Left renal pelvis (tissue), 4 donors: ENCODE results near the gene SLC16A10. TPM values are rescaled to one million over a fixed set of nuclear protein-coding genes. Genes with fewer than 3 reads are reported as not detected.
A peak's percentile ranks its signal among the peaks of the same experiment; 100 is the strongest.
"Not testable (repeated sequence)": the region's sequence is repeated elsewhere in the genome, so short reads cannot be mapped to it uniquely, and the experiment has no call there.

Source experiments
- DNase-seq, 4 donors: peaks; one replicate each; pipeline ENCODE4 v3.0.0-alpha.2; 2013; ENCODE audit warnings: low read depth in 4 of 4, low spot score in 3 of 4
- polyA plus RNA-seq, 4 donors: library from polyadenylated mRNA; unstranded; fragments of 120-200 nt; gene quantifications; one replicate each; pipeline ENCODE4 v1.2.1, GENCODE V29; 2013; ENCODE audit not compliant: insufficient read length in 4 of 4

The SLC16A10 gene
- polyA plus RNA-seq, 4 donors: 1.1 to 29.2 (median 24.5) TPM

DNA sequence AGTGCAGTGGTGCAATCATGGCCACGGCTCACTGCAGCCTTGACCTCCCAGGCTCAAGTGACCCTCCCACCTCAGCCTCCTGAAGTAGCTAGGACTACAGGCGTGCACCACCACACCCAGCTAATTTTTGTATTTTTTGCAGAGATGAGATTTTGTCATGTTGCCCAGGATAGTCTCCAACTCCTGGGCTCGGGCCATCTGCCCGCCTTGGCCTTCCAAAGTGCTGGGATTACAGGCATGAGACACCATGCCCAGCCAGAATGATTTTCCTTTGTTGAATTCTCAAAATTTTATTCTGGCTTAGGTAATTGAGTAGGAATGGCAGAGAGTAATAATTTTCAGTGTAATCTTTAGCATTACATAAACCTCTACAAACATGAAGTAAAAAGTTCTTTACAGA lies 37.1 kb downstream of the SLC16A10 start:
- no peak for DNase-seq

DNA sequence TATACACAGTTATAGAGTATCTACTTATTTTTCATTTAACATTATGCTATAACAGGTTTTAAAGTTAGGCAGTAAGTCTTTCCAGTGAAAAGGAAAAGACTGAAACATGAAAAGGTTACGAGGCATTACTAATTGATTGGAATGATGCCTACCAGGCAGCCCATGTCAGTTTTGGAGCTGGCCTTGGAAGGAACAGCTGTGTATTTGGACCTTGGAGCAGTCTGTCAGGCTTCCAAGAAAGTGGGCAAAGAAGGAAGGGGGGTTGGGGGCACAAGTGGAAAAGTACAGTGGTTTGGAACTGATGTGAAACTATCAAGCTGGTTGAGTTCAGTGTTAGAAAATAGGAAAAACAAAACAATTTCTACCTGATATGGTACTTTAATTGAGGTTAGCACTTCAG lies 41.7 kb downstream of the SLC16A10 start:
- DNase-seq: peak in 3 of 4 donors; percentile 11 to 29 (median 16)

DNA sequence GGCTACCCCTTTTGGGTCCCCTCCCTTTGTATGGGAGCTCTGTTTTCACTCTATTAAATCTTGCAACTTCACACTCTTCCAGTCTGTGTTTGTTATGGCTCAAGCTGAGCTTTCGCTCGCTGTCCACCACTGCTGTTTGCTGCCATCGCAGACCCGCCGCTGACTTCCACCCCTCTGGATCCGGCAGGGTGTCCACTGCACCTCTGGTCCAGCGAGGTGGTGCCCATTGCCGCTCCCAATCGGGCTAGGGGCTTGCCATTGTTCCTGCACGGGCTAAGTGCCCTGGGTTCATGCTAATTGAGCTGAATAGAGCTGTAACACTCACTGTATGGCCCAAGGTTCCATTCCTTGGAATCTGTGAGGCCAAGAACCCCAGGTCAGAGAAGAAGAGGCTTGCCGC lies 43.7 kb downstream of the SLC16A10 start:
- not testable (repeated sequence) for DNase-seq

DNA sequence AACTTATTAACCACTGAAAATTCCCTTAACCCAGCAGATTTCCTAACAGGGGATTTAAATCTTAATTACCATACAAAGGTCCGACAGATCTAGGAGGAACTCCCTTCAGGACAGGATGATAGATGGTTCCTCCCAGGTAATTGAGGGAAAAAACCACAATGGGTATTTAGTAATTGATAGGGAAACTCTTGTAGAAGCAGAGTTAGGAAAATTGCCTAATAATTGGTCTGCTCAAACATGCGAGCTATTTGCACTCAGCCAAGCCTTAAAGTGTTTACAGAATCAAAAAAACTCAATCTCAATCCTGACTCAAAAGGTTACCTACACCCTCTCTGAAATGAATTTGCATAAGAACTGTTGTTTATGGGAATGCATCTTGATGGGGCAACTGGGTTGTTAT lies 45.4 kb downstream of the SLC16A10 start:
- not testable (repeated sequence) for DNase-seq

DNA sequence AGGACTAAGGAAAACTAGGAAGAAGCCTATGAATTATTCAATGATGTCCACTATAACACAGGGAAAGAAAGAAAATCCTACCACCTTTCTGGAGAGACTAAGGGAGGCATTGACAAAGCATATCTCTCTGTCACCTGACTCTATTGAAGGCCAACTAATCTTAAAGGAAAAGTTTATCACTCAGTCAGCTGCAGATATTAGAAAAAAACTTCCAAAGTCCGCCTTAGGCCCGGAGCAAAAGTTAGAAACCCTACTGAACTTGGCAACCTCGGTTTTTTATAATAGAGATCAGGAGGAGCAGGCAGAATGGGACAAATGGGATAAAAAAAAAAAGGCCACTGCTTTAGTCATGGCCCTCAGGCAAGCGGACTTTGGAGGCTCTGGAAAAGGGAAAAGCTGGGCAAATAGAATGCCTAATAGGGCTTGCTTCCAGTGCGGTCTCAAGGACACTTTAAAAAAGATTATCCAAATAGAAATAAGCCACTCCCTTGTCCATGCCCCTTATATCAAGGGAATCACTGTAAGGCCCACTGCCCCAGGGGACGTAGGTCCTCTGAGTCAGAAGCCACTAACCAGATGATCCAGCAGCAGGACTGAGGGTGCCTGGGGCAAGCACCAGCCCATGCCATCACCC lies 47.0 kb downstream of the SLC16A10 start:
- not testable (repeated sequence) for DNase-seq

DNA sequence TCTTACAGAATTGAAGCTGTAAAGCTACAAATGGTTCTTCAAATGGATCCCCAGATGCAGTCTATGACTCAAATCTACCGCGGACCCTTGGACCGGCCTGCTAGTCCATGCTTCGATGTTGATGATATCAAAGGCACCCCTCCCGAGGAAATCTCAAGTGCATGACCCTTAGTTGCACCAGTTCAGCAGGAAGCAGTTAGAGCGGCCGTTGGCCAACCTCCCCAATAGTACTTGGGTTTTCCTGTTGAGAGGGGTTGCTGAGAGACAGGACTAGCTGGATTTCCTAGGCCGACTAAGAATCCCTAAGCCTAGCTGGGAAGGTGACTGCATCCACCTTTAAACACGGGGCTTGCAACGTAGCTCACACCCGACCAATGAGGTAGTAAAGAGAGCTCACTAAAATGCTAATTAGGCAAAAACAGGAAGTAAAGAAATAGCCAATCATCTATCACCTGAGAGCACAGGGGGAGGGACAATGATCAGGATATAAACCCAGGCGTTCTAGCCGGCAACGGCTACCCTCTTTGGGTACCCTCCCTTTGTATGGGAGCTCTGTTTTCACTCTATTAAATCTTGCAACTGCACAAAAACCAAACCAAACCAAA lies 50.3 kb downstream of the SLC16A10 start:
- not testable (repeated sequence) for DNase-seq

DNA sequence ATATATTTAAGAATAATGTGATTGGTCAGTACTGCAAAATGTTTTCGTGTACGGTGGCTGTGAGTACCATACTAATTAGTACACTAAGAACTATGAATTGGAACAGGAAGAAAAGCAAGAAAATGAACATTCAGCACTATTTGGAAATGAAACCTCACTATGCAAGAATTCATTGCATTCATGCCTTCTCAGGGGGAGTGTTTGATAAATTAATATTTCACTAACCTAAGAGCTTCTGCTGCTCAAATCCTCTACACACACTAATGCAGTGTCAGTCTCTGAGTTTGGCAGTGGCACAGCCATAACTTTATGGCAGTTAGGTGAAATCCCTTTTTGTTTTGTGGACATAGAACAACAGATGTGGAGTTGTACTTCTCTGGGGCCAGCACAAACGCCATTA lies 60.1 kb downstream of the SLC16A10 start:
- DNase-seq: no peak

DNA sequence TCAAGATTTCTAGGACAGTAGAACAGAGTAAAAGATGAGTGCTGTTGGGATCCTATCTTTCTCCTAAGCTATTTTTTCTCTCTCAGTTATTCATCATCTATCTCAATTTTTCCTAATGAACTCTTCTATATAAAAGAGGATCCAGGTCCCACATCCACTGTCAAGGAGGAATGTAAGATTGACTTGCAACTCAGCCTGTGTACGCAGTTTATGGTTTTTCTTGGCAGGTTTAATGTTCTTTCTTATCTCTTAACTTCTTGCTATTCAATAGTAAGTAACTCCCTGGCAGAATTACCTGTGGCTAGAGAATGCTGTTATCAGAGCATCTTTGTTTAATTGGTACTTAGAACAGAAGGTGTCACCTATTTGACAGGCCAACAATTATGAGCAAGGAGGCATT lies 60.8 kb downstream of the SLC16A10 start:
- DNase-seq: no peak

DNA sequence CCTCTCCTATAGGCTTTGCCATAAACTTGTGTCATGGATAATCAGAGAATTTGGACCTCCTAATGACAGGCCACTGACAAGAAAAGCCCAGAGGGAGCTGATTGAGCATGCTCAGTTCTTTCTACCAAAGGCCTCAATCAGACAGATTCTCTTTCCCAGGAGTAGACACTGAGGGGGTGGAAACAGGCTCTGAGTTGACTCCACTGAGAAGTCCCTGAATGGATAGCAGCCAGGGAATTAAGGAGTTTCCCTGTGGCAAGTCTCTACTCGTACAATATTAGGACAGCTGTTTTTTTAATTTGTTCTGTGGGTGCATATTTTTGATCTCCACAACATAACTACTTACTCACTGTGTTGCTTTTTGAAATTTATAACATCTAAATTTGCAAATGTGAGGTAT lies 63.3 kb downstream of the SLC16A10 start:
- no peak for DNase-seq

DNA sequence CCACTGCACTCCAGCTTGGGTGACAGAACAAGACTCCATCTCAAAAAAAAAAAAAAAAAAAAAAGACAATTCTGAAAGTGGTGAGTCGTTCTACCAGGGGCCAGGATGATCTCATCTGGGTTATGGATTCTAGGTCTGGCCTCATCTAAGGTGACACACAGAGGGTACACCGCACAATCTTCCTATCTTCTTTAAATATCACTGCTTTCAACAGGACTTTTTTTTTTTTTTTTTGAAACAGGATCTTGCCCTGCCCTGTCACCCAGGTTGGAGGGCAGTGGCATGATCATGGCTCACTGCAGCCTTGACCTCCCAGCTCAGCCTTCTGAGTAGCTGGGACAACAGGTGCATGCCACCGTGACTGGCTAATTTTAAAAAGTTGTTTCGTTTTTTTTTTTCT lies 67.7 kb downstream of the SLC16A10 start:
- DNase-seq: no peak

DNA sequence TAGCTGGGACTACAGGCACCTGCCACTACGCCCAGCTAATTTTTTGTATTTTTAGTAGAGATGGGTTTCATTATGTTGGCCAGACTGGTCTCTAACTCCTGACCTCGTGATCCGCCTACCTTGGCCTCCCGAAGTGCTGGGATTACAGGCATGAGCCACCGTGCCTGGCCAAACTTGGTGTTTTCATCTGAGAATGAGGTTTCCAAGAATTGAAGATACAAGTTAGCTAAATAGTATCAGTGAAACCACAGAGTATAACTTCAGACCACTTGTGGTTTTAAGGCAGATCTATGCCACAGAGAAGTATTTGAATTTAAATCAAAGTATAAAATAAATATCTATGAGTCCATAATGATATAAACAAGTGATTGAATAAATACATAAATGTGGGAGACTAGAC lies 70.1 kb downstream of the SLC16A10 start:
- DNase-seq: no peak

DNA sequence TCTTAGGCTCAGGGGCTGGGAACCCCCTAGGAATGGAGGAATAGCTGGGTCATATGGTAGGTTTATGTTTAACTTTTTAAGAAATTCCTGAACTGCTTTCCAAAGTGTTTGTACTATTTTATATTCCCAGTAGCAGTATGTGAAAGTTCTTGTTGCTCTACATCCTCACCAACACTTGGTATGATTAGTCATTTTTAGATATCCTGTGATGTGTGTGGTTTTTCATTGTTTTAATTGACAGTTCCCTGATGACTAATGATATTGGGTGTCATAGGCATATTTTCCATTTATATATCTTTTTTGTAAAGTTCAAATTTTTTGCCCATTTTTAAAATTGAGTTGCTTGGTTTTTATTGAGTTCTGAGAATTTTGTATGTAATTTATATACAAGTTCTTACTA lies 72.3 kb downstream of the SLC16A10 start:
- DNase-seq: no peak

DNA sequence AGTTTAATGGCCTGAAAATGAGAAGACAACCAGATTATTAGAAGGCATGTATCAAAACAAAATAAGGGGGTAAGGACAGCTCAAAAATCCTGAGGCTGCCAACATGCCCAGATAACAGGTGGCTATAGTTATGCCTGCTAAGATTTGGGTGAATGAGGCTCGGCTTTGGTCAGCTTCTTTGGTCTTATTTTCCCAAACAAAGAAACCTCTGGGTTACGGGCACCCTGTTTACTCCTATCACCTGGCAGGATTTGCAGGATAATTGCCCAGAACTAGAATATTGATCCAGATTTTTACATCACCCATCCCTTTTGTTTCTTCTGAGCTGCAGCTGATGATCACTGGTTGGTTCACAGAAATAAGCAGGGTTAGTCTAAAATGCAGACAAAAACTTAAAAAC lies 74.3 kb downstream of the SLC16A10 start:
- no peak for DNase-seq

DNA sequence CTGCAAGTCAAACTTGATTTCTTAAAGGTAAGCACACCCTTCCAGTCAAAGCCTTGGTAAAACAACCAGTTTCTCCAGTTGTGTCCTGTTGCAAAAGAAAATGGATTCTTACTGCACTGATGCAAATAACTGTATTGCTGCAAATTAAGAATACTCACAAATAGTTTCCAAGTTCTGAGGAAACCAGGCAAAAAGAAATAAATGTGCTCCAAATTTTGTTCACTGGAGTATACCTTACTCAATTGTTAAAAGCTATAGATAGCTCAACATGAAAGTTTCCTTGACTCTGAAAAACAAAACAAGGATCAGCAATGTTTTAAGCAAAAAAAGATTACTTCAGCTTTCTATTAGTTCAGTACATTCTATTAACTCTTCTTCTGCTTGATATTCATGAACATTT lies 75.2 kb downstream of the SLC16A10 start:
- no peak for DNase-seq

DNA sequence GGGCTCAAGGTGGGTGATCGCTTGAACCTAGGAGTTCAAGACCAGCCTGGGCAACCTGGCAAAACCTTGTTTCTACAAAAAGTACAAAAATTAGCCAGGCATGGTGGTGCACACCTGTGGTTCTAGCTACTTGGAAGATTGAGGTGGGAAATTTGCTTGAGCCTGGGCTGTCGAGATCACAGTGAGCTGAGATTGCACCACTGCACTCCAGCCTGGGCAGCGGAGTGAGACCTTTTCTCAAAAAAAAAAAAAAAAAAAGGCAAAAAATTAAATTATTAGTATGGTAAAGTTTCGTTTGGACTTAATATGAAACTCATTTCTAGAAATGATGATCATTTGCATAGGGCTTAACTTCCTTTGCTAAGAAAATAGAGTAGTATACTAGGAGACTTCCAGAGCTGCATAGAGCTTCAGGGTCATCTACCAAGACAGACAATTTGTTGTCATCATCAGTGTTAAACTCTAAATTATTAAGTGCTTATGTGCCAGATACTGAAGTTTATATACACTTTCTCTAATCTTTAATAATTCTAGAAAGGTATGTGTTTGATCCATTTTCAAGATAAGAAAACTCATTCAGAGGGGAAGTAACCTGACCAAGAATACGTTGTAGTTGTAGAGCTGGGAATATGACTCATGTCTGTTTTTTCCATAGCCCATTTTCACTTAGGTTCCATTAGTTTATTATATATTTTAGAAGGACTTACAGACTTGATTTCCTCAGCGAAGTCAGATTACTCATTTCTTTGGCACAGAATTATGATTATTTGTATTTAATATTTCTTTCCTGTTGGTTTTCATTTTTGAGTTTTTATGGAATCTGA lies 84.5 kb downstream of the SLC16A10 start:
- no peak for DNase-seq

DNA sequence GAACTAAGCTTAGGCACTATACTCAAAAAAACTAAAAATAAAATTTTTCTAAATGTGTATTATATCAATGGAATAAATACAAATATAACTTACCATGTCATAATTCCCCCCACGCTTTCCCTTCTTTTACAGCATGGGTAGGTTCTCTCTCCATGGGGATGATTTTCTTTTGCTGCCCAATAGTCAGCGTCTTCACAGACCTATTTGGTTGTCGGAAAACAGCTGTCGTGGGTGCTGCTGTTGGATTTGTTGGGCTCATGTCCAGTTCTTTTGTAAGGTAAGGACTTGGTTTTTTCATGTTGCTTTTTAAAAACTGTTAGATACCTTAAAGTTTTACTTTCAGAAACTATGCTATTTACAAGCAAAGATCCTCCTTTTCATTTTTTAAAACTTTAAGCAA lies 85.3 kb downstream of the SLC16A10 start:
- no peak for DNase-seq

DNA sequence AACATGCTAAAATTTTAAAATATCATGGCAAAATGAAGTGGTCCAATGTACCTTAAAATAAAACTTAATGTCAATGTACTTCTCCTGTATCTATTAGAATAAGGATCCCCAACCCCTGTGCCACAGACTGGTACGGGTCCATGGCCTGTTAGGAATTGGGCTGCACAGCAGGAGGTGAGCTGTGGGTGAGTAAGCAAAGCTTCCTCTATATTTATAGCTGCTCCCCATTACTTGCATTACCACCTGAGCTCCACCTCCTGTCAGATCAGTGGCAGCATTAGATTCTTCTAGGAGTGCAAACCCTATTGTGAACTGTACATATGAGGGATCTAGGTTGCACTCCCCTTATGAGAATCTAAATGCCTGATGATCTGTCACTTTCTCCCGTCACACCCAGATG lies 86.0 kb downstream of the SLC16A10 start:
- no peak for DNase-seq

DNA sequence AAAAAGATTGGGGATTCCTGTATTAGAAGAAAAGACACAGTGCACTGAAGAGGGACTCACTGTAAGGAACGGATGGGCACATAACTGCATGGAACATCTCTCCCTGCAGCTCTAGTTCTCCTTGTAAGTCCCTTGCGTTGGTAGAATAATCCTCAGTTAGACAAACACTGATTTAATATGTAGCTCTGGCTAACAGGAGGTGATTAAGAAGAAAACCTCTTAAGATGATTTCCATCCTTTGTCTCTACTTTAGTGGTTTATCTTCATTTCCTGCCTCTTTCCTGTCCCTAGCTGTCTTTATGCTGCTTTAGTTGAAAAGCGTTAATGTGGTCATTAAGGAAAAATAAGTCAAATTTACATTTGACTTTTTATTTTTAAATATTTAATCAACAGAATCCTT lies 86.6 kb downstream of the SLC16A10 start:
- no peak for DNase-seq

DNA sequence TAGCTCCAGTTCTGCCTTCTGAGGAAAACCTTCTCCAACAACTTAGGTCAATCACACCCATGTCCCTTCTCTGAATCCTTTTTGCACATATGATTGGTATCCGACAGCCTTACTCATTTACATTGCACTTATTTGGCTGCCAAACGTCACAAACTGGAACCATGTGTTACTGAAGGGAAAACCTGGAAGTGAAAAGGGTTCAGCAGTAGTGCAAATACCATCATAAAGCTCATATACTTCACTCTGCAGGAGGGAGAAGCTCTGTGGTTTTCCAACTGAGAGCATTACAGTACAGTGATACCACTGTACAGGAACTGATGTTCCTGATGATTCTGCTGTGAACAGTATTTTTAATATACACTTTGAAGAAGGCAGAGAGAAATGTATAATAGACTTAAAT lies 87.8 kb downstream of the SLC16A10 start:
- no peak for DNase-seq

DNA sequence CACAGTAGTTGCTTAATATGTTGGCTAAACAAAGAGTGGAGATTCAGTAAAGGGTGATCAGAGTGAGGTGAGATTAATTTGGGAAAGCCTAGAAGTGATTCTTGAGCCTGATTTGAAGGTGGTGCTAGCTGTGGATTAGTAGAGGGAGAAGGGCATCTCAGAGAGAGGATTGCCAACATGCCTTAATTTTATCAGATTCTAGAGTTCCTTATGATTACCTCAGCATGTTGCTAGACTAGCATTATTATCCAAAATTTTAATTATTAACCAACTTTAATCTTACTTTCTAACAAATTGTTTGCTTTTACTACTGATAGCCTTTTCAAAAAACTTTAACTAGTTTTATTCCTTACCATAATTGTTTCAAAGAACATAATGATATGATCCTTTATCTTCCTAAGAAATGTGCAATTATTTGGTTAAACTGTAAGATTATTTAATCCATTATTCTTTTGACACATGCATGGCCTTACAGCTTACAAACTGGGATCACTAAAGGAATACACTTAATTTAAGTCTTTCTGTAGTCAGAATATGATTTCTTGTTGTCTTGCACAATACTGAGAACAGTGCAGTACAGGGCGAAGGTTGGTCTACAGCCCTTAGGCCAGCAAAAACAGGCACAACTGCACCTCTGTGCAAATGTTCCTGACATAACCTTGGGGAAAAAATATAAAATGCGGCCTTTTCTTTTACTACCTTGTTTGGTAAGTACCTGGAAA lies 88.9 kb downstream of the SLC16A10 start:
- DNase-seq: no peak

DNA sequence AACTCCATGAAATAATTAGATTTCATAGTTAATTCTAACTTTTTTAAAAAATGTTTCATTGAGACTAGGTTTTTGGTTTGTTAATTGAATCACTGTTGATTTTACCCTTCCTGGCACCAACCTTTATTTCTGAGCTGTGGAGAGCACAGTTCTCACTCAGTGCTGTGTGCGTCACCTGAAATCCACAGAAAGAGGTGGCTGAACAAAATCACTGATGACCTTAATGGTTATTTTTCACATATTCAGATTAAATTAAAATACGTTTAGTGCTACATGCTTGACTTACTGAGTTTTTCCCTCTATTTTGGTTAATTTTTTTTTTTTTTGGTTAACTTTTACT lies 89.4 kb downstream of the SLC16A10 start:
- no peak for DNase-seq
